H1 (cell line): ENCODE results near the gene TRAP1. TPM values are rescaled to one million over a fixed set of nuclear protein-coding genes. Genes with fewer than 3 reads are reported as not detected.

Source experiments
- CTCF ChIA-PET: fragments of 300-600 bp; sonication (Branson Sonifier 250); formaldehyde crosslinking; loops from one replicate; lab custom pipeline; 2021; ENCODE audit not compliant: partially characterized antibody; lab: Charles Lee
- POLR2A ChIA-PET: fragments of 300-600 bp; sonication (Branson Sonifier 250); formaldehyde crosslinking; loops from one replicate; lab custom pipeline; 2021; ENCODE audit warnings: inconsistent platforms; ENCODE audit not compliant: partially characterized antibody; lab: Charles Lee
- DNase-seq, 2 experiments: peaks; one replicate each; pipeline versions ENCODE4 v3.0.0 to v3.0.0-alpha.2; 2010 to 2022; ENCODE audit warnings: low spot score in 2 of 2, low read depth in 1 of 2, mixed read lengths in 1 of 2
- FAIRE-seq: peaks from 2 replicates; lab custom pipeline; 2011; peaks lifted over from hg19 to GRCh38; lab: Jason Lieb, UNC
- H2AFZ ChIP-seq: 2 replicates; pipeline ENCODE4 v1.8.1; 2012; ENCODE audit warnings: low read length, inconsistent platforms
- H2AK5ac ChIP-seq: 2 replicates; pipeline ENCODE4 v1.6.1; 2013; ENCODE audit warnings: low read depth, low read length
- H2BK120ac ChIP-seq: replicated peaks from 2 replicates; pipeline ENCODE3; 2013; ENCODE audit warnings: low read depth, low read length, inconsistent platforms
- H2BK12ac ChIP-seq: 2 replicates; pipeline ENCODE4 v1.6.1; 2013; ENCODE audit warnings: low read depth, low read length
- H2BK15ac ChIP-seq: 2 replicates; pipeline ENCODE4 v1.6.1; 2013; ENCODE audit warnings: low read length
- H2BK20ac ChIP-seq: 2 replicates; pipeline ENCODE4 v1.6.1; 2013; ENCODE audit warnings: low read length
- H2BK5ac ChIP-seq: 2 replicates; pipeline ENCODE4 v1.6.1; 2013; ENCODE audit warnings: low read depth, low read length
- H3K14ac ChIP-seq: 2 replicates; pipeline ENCODE4 v1.6.1; 2013; ENCODE audit warnings: inconsistent platforms; ENCODE audit not compliant: insufficient read length
- H3K18ac ChIP-seq: 2 replicates; pipeline ENCODE4 v1.6.1; 2013; ENCODE audit warnings: low read length; ENCODE audit errors: extremely low read depth
- H3K23ac ChIP-seq: 2 replicates; pipeline ENCODE4 v1.6.1; 2013; ENCODE audit warnings: inconsistent platforms; ENCODE audit not compliant: insufficient read length
- H3K23me2 ChIP-seq: 2 replicates; pipeline ENCODE4 v1.6.1; 2013; ENCODE audit warnings: low read depth, low read length
- H3K27ac ChIP-seq: 2 replicates; pipeline ENCODE4 v1.6.1; 2011; ENCODE audit warnings: low read depth, low read length, inconsistent platforms
- H3K27me3 ChIP-seq, 4 experiments: replicated peaks in 1 of 4; 1 replicate in 1 of 4; 2 replicates in 3 of 4; pipeline versions ENCODE4 v1.6.1 to v1.8.1; 2011 to 2013; ENCODE audit warnings: low read length in 3 of 4, mild to moderate bottlenecking in 3 of 4, inconsistent platforms in 2 of 4, mixed read lengths in 2 of 4, moderate library complexity in 1 of 4; ENCODE audit not compliant: control insufficient read depth in 3 of 4, insufficient read depth in 3 of 4; ENCODE audit errors: extremely low read depth in 1 of 4
- H3K36me3 ChIP-seq, 4 experiments: 2 replicates each; pipeline versions ENCODE4 v1.6.1 to v1.8.1; 2011 to 2013; ENCODE audit warnings: mild to moderate bottlenecking in 4 of 4, low read length in 3 of 4, moderate library complexity in 2 of 4, control low read depth in 1 of 4, inconsistent platforms in 1 of 4; ENCODE audit not compliant: insufficient read depth in 4 of 4, control insufficient read depth in 2 of 4
- H3K4ac ChIP-seq: replicated peaks from 2 replicates; pipeline ENCODE3; 2013; ENCODE audit warnings: low read length, low read depth, mixed read lengths, inconsistent platforms; ENCODE audit not compliant: insufficient read length
- H3K4me1 ChIP-seq, 4 experiments: replicated peaks in 1 of 4; 1 replicate in 1 of 4; 2 replicates in 3 of 4; pipeline versions ENCODE4 v1.6.1 to v1.8.1; 2011 to 2013; ENCODE audit warnings: low read length in 3 of 4, inconsistent platforms in 2 of 4, mixed read lengths in 1 of 4; ENCODE audit not compliant: insufficient read depth in 4 of 4, control insufficient read depth in 3 of 4
- H3K4me2 ChIP-seq, 2 experiments: 2 replicates each; pipeline versions ENCODE4 v1.6.1 to v1.8.1; 2011 to 2013; ENCODE audit warnings: low read depth in 2 of 2, low read length in 2 of 2, control low read depth in 1 of 2, inconsistent platforms in 1 of 2, mild to moderate bottlenecking in 1 of 2; ENCODE audit not compliant: insufficient read depth in 1 of 2
- H3K4me3 ChIP-seq, 4 experiments: fragments of 200-600, 300-600 bp in 1 of 4; sonication (generic), shearing (Covaris generic), sonication (Bioruptor Twin) in 1 of 4; 2 replicates each; pipeline versions ENCODE4 v1.5.1 to v1.8.1; 2011 to 2016; ENCODE audit warnings: low read length in 4 of 4, low read depth in 3 of 4, control low read depth in 2 of 4, inconsistent platforms in 2 of 4, mild to moderate bottlenecking in 2 of 4, mixed read lengths in 1 of 4, moderate library complexity in 1 of 4; ENCODE audit not compliant: insufficient read depth in 2 of 4; ENCODE audit errors: extremely low read depth in 1 of 4
- H3K56ac ChIP-seq: replicated peaks from 2 replicates; pipeline ENCODE3; 2013; ENCODE audit warnings: low read depth, mild to moderate bottlenecking, mixed read lengths, low read length, inconsistent platforms; ENCODE audit not compliant: insufficient read length
- H3K79me1 ChIP-seq: 2 replicates; pipeline ENCODE4 v1.6.1; 2013; ENCODE audit warnings: low read depth, low read length, control low read depth
- H3K79me2 ChIP-seq, 2 experiments: 2 replicates each; pipeline versions ENCODE4 v1.6.1 to v1.8.1; 2012 to 2013; ENCODE audit warnings: low read length in 2 of 2, mild to moderate bottlenecking in 2 of 2, inconsistent platforms in 1 of 2; ENCODE audit not compliant: insufficient read depth in 2 of 2, control insufficient read depth in 1 of 2
- H3K9ac ChIP-seq, 4 experiments: replicated peaks in 1 of 4; 1 replicate in 1 of 4; 2 replicates in 3 of 4; pipeline versions ENCODE4 v1.6.1 to v1.8.1; 2011 to 2013; ENCODE audit warnings: low read depth in 3 of 4, low read length in 3 of 4, control low read depth in 2 of 4, mild to moderate bottlenecking in 2 of 4, moderate library complexity in 2 of 4, inconsistent platforms in 1 of 4; ENCODE audit errors: extremely low read depth in 1 of 4
- H3K9me3 ChIP-seq, 2 experiments: 2 replicates each; pipeline versions ENCODE4 v1.6.1 to v1.8.1; 2012 to 2013; ENCODE audit warnings: mild to moderate bottlenecking in 2 of 2, moderate library complexity in 2 of 2, control low read depth in 1 of 2, inconsistent platforms in 1 of 2, low read depth in 1 of 2, low read length in 1 of 2, mixed read lengths in 1 of 2; ENCODE audit not compliant: insufficient read depth in 2 of 2
- H4K20me1 ChIP-seq, 2 experiments: replicated peaks in 1 of 2; 2 replicates each; pipeline versions ENCODE3 to v1.8.1; 2011 to 2013; ENCODE audit warnings: inconsistent platforms in 2 of 2, low read length in 2 of 2, mild to moderate bottlenecking in 1 of 2; ENCODE audit not compliant: insufficient read depth in 2 of 2, control insufficient read depth in 1 of 2
- H4K5ac ChIP-seq: 2 replicates; pipeline ENCODE4 v1.6.1; 2013; ENCODE audit warnings: low read length, low read depth, mixed read lengths, inconsistent platforms; ENCODE audit not compliant: insufficient read length
- H4K8ac ChIP-seq: 2 replicates; pipeline ENCODE4 v1.8.0; 2013; ENCODE audit warnings: mild to moderate bottlenecking, moderate library complexity, low read length, inconsistent platforms; ENCODE audit not compliant: insufficient read depth; ENCODE audit errors: extremely low read depth
- H4K91ac ChIP-seq: replicated peaks from 2 replicates; pipeline ENCODE3; 2013; ENCODE audit warnings: low read length, mixed read lengths, inconsistent platforms; ENCODE audit not compliant: insufficient read length
- CTBP2 ChIP-seq: IDR thresholded peaks from 2 replicates; pipeline ENCODE4 v1.7.0; 2011; ENCODE audit warnings: borderline replicate concordance, mild to moderate bottlenecking, moderate library complexity, mixed read lengths, low read length; ENCODE audit not compliant: insufficient read depth, insufficient read length
- FOSL1 ChIP-seq: IDR thresholded peaks from 2 replicates; pipeline ENCODE4 v1.6.1; 2011; ENCODE audit warnings: mild to moderate bottlenecking, low read depth, low read length, moderate library complexity; ENCODE audit not compliant: insufficient read depth
- HDAC6 ChIP-seq: IDR thresholded peaks from one replicate; pipeline ENCODE4 v1.7.1; 2012; ENCODE audit warnings: low read depth, mild to moderate bottlenecking, inconsistent platforms, low read length, moderate library complexity
- RAD21 ChIP-seq, 2 experiments: IDR thresholded peaks in 1 of 2; conservative IDR thresholded peaks in 1 of 2; 2 replicates each; pipeline ENCODE4 v1.6.1; 2011; ENCODE audit warnings: low read depth in 2 of 2, low read length in 2 of 2, improper control_type of control experiment in 1 of 2, inconsistent platforms in 1 of 2, mild to moderate bottlenecking in 1 of 2, moderate library complexity in 1 of 2
- WGBS, 2 experiments: shearing (Covaris generic) in 1 of 2; methylation state at CpG; one replicate each; pipeline versions ENCODE4 v1.1.6 to v1.1.7; 2013 to 2015; ENCODE audit warnings: low lambda C conversion rate in 2 of 2, mixed read lengths in 2 of 2, inconsistent platforms in 1 of 2, low coverage in 1 of 2, missing lambda C conversion rate in 1 of 2; ENCODE audit not compliant: insufficient replicate concordance in 2 of 2, insufficient coverage in 1 of 2, insufficient read length in 1 of 2; ENCODE audit errors: extremely low coverage in 1 of 2, missing lambda C conversion rate in 1 of 2; 5-methylcytosine and 5-hydroxymethylcytosine counted together
- polyA plus RNA-seq, 7 experiments: library from polyadenylated mRNA; depleted of rRNA in 3 of 7; stranded (reverse) in 5 of 7; unstranded in 2 of 7; fragments of >200 nt in 5 of 7; fragments of 200-250 nt in 2 of 7; gene quantifications; 1 replicate in 5 of 7; 2 replicates in 1 of 7; 4 replicates in 1 of 7; pipeline versions ENCODE4 v1.2.1 to v1.2.3, GENCODE V29; 2011 to 2013; ENCODE audit warnings: missing spikeins in 2 of 7, mixed read lengths in 2 of 7
- total RNA-seq: library from RNA; stranded (reverse); fragmentation: NEBNext Ultra II Directional; extraction: Animal tissue kit (Norgen Biotek cat#: 25700); gene quantifications from 2 replicates; pipeline ENCODE4 v1.2.1, GENCODE V29; 2021

TRAP1 gene
- total and polyA plus RNA-seq, 2 of the 8 experiments (the other 6 are each of a cell fraction or from before 2014, with no cell fraction given): 215 to 283 TPM

GRCh38 chr16:3702082-3702481, 15.2 kb downstream of the TRAP1 start:
- Histone ChIP-seq H3K9me3 (no peaks in the 10 kb centered on the region), H2BK120ac (no peak overlapping the region), H3K14ac (no peak overlapping the region), H3K27ac (no peak overlapping the region), H3K36me3 (peaks cover 0 to 2% (median 1%) of the 10 kb centered on the region in 4 experiments; a peak in 2 of 8 replicates), H3K27me3 (no peaks in the 10 kb centered on the region), H3K4me2 (no peak overlapping the region), H2BK20ac (no peak overlapping the region), H2AK5ac (no peak overlapping the region), H3K23ac (no peak overlapping the region), H3K23me2 (no peaks in the 10 kb centered on the region), H2BK15ac (no peak overlapping the region), H2AFZ (no peak overlapping the region), H3K56ac (no peak overlapping the region), H4K8ac (no peak overlapping the region), H4K20me1 (peaks cover 2% of the 10 kb centered on the region in 2 experiments), H3K79me2 (peaks cover 0 to 70% of the 10 kb centered on the region in 2 experiments; a peak in 2 of 4 replicates), H3K4me1 (no peaks in the 10 kb centered on the region), H4K5ac (no peak overlapping the region), H4K91ac (no peak overlapping the region), H3K9ac (no peak overlapping the region), H3K79me1 (peaks cover 14% of the 10 kb centered on the region; the same call in 1 of the 2 replicates), H2BK5ac (no peak overlapping the region), H2BK12ac (no peak overlapping the region), H3K4me3 (no peak overlapping the region), H3K4ac (no peak overlapping the region), H3K18ac (no peak overlapping the region)
- CTCF ChIA-PET: interaction anchor here (0.6 to 3.1 kb wide), 2 partner anchors 11 to 38 kb away, joined by 3 to 20 read pairs; no protein-coding TSS in a partner anchor
- no peak for FAIRE-seq
- WGBS, 2 experiments: 92% methylated on average over 7 of the region's 7 CpGs; no CpG with 5 or more reads in 1 of the 2 experiments
- no peak for DNase-seq
- TF ChIP-seq CTBP2: no peak
- no peak for TF ChIP-seq HDAC6
- no peak for TF ChIP-seq RAD21 (IDR thresholded peaks at IDR 0.05 in 1 of 2, conservative IDR thresholded peaks at IDR 0.05 in 1 of 2; ENCODE audit: low read depth in 2 of 2, low read length in 2 of 2)
- no peak for TF ChIP-seq FOSL1
- POLR2A ChIA-PET: interaction anchor here (1.5 kb wide), 1 partner anchor 15 kb away, joined by 5 read pairs; no protein-coding TSS in a partner anchor
